Ascending aorta (tissue), 2 donors: ENCODE measurements around the gene ARHGAP9. TPM values are rescaled to one million over a fixed set of nuclear protein-coding genes. Genes with fewer than 3 reads are reported as not detected.
A peak's percentile ranks its signal among the peaks of the same experiment; 100 is the strongest.

Experiments used
- DNase-seq, 2 donors: peaks; one replicate each; pipeline ENCODE4 v3.0.0-alpha.2; 2019; ENCODE audit warnings: low spot score in 2 of 2
- H3K27ac ChIP-seq, 2 donors: fragments of 200-600 bp; sonication (generic); one replicate each; pipeline ENCODE4 v1.5.1; 2016 to 2017; ENCODE audit warnings: mild to moderate bottlenecking in 1 of 2
- H3K27me3 ChIP-seq: fragments of 200-600 bp; sonication (generic); one replicate; pipeline ENCODE4 v1.5.1; 2017
- H3K36me3 ChIP-seq, 2 donors: fragments of 200-600 bp; sonication (generic); one replicate each; pipeline ENCODE4 v1.5.1; 2016
- H3K4me1 ChIP-seq, 2 donors: fragments of 200-600 bp; sonication (generic); one replicate each; pipeline ENCODE4 v1.5.1; 2016 to 2017; ENCODE audit warnings: mild to moderate bottlenecking in 1 of 2
- H3K4me3 ChIP-seq, 2 donors: fragments of 200-600 bp; sonication (generic); one replicate each; pipeline ENCODE4 v1.5.1; 2016 to 2017; ENCODE audit warnings: mild to moderate bottlenecking in 1 of 2
- H3K9me3 ChIP-seq, 2 donors: fragments of 200-600 bp; sonication (generic); one replicate each; pipeline ENCODE4 v1.5.1; 2016
- intact Hi-C: fragments of 100-400 bp; cut with DNase I; formaldehyde crosslinking; loops from one replicate; pipeline ENCODE4 v1.15.1; 2023
- total RNA-seq: library from RNA; depleted of rRNA; stranded (reverse); fragments of >200 nt; gene quantifications from one replicate; pipeline ENCODE4 v1.1.0, GENCODE V29; 2016
- TF ChIP-seq, protein P1 (sequence below), 3 experiments: fragments of 200-600 bp in 2 of 3; fragments of 450-650 bp in 1 of 3; sonication (generic) in 2 of 3; IDR thresholded peaks; one replicate each; pipeline ENCODE4 v1.5.1; 2016 to 2019; ENCODE audit warnings: antibody characterized with exemption in 3 of 3, mild to moderate bottlenecking in 1 of 3, moderate library complexity in 1 of 3

The ARHGAP9 gene
- total RNA-seq, 1 donor from 2014 or later = 21.6 TPM

DNA sequence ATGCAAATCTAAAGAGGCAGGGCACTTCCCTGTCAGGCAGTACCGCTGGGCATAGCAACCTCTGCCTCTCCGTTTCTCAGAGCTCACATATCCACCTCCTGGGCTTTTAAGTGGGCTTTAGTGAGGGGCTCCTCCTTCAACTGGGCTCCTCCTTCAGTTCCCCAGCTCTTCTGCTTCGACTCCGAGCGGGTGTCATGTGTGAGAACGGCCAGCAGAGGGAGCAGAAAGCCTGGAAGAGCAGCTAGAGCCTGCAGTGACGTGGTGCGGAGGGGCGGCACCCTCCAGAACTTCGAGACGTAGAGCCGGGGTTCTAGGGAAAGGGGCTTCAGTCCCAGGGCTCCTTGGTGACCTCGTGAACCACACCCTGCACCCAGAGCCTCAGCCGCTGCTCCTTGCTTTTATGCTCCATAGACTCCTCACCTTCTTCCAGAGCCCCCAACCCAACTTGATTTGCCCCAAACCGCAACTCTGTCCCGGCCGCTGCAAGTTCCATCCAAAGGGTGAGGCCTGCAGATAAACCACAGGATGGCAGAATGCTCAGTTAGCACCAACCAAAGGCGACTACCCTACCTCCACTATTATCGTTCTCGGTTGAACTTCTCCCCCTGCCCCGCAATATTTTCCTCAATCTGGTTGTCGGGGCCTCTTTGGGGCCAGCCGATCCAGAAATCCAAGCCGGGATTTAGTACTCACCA, 20.5 kb downstream of the ARHGAP9 start:
- TF ChIP-seq, protein P1, sequence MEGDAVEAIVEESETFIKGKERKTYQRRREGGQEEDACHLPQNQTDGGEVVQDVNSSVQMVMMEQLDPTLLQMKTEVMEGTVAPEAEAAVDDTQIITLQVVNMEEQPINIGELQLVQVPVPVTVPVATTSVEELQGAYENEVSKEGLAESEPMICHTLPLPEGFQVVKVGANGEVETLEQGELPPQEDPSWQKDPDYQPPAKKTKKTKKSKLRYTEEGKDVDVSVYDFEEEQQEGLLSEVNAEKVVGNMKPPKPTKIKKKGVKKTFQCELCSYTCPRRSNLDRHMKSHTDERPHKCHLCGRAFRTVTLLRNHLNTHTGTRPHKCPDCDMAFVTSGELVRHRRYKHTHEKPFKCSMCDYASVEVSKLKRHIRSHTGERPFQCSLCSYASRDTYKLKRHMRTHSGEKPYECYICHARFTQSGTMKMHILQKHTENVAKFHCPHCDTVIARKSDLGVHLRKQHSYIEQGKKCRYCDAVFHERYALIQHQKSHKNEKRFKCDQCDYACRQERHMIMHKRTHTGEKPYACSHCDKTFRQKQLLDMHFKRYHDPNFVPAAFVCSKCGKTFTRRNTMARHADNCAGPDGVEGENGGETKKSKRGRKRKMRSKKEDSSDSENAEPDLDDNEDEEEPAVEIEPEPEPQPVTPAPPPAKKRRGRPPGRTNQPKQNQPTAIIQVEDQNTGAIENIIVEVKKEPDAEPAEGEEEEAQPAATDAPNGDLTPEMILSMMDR (IDR thresholded peaks at IDR 0.05) = peak; percentile 94 to 97 (median 95)
- Histone ChIP-seq H3K36me3 (no peaks in the 10 kb centered on the region), H3K4me1 (peaks cover 3 to 30% of the 10 kb centered on the region in 2 donors), H3K9me3 (no peaks in the 10 kb centered on the region), H3K27ac (peak overlapping the region; percentile 59 to 84), H3K4me3 (peak overlapping the region; percentile 71 to 89), H3K27me3 (no peaks in the 10 kb centered on the region)
- DNase-seq = peak; percentile 76 to 98
- intact Hi-C loops = no loop called here

DNA sequence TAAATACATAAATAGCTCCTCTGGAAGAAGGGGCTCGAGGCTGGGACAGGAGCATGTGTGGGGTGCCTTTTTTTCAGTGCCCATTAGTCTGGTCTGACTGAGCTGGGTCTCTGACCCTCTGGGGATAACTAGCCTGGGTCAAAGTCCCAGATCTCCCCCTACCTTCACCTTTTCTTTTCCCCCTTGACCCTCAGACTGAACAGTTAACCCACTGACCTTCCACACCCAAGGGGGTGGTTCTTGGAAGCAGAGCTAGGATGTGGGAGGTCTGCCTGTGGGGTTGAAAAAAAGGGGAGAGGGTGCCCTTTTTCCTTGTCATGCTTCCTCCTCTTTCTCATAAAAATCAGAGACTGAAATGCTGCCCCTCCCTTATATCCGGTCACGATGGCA, 21.0 kb downstream of the ARHGAP9 start:
- Histone ChIP-seq H3K27ac (peak overlapping the region; percentile 59 to 84), H3K4me1 (peaks cover 3 to 30% of the 10 kb centered on the region in 2 donors), H3K27me3 (no peaks in the 10 kb centered on the region), H3K9me3 (no peaks in the 10 kb centered on the region), H3K4me3 (peak overlapping the region; percentile 71 to 89), H3K36me3 (no peaks in the 10 kb centered on the region)
- intact Hi-C loops = no loop called here
- TF ChIP-seq, protein P1 (IDR thresholded peaks at IDR 0.05) = no peak
- DNase-seq = no peak

DNA sequence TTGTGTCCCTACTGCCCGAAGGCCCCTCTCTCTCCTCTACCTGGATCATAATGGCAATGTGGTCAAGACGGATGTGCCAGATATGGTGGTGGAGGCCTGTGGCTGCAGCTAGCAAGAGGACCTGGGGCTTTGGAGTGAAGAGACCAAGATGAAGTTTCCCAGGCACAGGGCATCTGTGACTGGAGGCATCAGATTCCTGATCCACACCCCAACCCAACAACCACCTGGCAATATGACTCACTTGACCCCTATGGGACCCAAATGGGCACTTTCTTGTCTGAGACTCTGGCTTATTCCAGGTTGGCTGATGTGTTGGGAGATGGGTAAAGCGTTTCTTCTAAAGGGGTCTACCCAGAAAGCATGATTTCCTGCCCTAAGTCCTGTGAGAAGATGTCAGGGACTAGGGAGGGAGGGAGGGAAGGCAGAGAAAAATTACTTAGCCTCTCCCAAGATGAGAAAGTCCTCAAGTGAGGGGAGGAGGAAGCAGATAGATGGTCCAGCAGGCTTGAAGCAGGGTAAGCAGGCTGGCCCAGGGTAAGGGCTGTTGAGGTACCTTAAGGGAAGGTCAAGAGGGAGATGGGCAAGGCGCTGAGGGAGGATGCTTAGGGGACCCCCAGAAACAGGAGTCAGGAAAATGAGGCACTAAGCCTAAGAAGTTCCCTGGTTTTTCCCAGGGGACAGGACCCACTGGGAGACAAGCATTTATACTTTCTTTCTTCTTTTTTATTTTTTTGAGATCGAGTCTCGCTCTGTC, 22.8 kb downstream of the ARHGAP9 start:
- no peaks in the 10 kb centered on the region for H3K27me3 ChIP-seq
- H3K4me1 ChIP-seq = peaks cover 3 to 30% of the 10 kb centered on the region in 2 donors
- no peak overlapping the region for H3K27ac ChIP-seq
- no peak overlapping the region for H3K4me3 ChIP-seq
- intact Hi-C loops = no loop called here
- no peak for DNase-seq
- H3K36me3 ChIP-seq = no peaks in the 10 kb centered on the region
- H3K9me3 ChIP-seq = no peaks in the 10 kb centered on the region
- TF ChIP-seq, protein P1 (IDR thresholded peaks at IDR 0.05) = no peak

DNA sequence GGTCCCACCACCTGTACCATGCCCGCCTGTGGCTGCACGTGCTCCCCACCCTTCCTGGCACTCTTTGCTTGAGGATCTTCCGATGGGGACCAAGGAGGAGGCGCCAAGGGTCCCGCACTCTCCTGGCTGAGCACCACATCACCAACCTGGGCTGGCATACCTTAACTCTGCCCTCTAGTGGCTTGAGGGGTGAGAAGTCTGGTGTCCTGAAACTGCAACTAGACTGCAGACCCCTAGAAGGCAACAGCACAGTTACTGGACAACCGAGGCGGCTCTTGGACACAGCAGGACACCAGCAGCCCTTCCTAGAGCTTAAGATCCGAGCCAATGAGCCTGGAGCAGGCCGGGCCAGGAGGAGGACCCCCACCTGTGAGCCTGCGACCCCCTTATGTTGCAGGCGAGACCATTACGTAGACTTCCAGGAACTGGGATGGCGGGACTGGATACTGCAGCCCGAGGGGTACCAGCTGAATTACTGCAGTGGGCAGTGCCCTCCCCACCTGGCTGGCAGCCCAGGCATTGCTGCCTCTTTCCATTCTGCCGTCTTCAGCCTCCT, 23.4 kb downstream of the ARHGAP9 start:
- Histone ChIP-seq H3K36me3 (no peaks in the 10 kb centered on the region), H3K9me3 (no peaks in the 10 kb centered on the region), H3K4me3 (no peak overlapping the region), H3K4me1 (peaks cover 3 to 36% of the 10 kb centered on the region in 2 donors), H3K27me3 (no peaks in the 10 kb centered on the region), H3K27ac (no peak overlapping the region)
- intact Hi-C loops = no loop called here
- TF ChIP-seq, protein P1 (IDR thresholded peaks at IDR 0.05) = peak in 2 of 3 experiments; percentile 45 to 52
- DNase-seq = no peak

DNA sequence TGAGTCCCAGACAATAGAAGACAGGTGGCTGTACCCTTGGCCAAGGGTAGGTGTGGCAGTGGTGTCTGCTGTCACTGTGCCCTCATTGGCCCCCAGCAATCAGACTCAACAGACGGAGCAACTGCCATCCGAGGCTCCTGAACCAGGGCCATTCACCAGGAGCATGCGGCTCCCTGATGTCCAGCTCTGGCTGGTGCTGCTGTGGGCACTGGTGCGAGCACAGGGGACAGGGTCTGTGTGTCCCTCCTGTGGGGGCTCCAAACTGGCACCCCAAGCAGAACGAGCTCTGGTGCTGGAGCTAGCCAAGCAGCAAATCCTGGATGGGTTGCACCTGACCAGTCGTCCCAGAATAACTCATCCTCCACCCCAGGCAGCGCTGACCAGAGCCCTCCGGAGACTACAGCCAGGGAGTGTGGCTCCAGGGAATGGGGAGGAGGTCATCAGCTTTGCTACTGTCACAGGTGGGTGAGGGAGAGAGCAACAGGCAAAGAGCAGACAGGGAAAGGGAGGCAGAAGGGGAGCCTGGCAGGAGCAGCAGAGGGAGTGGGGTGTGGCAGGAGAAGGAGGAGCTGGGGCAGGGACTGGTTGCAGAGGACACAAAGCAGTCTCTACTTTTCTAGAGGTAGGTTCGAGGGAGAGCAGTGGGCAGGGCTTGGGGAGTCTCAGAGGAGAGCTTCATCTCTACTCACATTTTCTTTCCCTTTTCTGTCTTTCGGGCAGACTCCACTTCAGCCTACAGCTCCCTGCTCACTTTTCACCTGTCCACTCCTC, 24.1 kb downstream of the ARHGAP9 start:
- no peaks in the 10 kb centered on the region for H3K36me3 ChIP-seq
- H3K27me3 ChIP-seq = no peaks in the 10 kb centered on the region
- no peak overlapping the region for H3K27ac ChIP-seq
- H3K9me3 ChIP-seq = no peaks in the 10 kb centered on the region
- TF ChIP-seq, protein P1 (IDR thresholded peaks at IDR 0.05) = no peak
- DNase-seq = no peak
- H3K4me1 ChIP-seq = peaks cover 0 to 31% of the 10 kb centered on the region in 2 donors
- intact Hi-C loops = no loop called here
- no peak overlapping the region for H3K4me3 ChIP-seq
